Measurements from ENCODE around the gene SPRED2.

DNA sequence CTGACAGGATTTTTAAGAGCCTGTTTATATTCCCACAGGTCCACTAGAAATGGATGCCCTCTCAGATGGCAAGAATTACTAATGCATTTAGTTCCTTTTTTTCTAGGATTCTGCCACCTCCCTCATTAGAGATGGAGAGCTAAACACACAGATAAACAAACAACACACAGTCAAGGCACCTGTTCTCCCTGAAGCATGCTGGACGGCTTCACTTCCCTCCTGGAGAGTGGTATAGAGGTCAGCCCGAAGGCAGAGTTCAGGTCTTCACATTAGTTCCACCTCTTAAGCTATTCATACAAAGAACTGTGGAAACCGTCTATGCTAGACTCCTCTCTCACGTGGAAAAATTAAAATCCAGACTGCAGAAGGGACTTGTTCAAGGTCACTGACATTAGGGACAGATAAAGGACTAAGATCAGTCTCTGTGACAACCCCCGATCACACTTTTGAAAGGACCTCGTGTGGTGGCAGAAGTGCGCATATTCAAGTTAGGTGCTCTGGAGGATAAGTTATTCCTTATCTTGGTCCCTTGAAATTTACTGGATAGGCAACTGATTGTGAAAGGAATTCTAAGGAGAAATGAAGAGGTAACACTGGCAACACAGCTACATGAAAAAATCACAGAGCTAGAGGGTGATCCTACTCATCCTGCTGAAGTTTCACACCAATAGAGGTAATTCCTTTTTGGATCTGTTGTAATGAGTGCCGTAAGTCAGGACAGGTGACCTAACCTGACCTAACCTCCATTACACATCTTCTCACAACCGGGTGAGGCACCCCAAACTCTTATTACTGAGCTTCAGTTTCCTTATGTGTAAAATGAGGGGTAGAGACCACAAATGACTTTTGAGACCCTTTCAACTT lies 75.1 kb downstream of the SPRED2 start:
- TF ChIP-seq, protein P1, sequence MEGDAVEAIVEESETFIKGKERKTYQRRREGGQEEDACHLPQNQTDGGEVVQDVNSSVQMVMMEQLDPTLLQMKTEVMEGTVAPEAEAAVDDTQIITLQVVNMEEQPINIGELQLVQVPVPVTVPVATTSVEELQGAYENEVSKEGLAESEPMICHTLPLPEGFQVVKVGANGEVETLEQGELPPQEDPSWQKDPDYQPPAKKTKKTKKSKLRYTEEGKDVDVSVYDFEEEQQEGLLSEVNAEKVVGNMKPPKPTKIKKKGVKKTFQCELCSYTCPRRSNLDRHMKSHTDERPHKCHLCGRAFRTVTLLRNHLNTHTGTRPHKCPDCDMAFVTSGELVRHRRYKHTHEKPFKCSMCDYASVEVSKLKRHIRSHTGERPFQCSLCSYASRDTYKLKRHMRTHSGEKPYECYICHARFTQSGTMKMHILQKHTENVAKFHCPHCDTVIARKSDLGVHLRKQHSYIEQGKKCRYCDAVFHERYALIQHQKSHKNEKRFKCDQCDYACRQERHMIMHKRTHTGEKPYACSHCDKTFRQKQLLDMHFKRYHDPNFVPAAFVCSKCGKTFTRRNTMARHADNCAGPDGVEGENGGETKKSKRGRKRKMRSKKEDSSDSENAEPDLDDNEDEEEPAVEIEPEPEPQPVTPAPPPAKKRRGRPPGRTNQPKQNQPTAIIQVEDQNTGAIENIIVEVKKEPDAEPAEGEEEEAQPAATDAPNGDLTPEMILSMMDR (IDR thresholded peaks at IDR 0.05) = no peak
- TF ChIP-seq EP300 (IDR thresholded peaks at IDR 0.05) (no peak), POLR2A (IDR thresholded peaks at IDR 0.05) (no peak)

All from tibial nerve (tissue), 4 donors.